ENCODE results near the gene B3GALT6.
"Not testable (repeated sequence)": the region's sequence is repeated elsewhere in the genome, so short reads cannot be mapped to it uniquely, and the experiment has no call there.

B3GALT6 gene

DNA sequence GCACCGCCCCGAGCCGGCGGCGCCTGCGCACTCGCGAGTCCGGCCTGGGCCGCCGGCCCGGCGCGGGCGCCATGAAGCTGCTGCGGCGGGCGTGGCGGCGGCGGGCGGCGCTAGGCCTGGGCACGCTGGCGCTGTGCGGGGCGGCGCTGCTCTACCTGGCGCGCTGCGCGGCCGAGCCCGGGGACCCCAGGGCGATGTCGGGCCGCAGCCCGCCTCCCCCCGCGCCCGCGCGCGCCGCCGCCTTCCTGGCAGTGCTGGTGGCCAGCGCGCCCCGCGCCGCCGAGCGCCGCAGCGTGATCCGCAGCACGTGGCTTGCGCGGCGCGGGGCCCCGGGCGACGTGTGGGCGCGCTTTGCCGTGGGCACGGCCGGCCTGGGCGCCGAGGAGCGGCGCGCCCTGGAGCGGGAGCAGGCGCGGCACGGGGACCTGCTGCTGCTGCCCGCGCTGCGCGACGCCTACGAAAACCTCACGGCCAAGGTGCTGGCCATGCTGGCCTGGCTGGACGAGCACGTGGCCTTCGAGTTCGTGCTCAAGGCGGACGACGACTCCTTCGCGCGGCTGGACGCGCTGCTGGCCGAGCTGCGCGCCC is at the start of gene B3GALT6:
TSS of gene B3GALT6 (plus strand) at position 30 of the 588 bp plus-strand sequence. CDS start at position 72, 42 bp downstream.
- DNase-seq = peak in 9 of 56 donors; percentile 20 to 70 (median 43)

DNA sequence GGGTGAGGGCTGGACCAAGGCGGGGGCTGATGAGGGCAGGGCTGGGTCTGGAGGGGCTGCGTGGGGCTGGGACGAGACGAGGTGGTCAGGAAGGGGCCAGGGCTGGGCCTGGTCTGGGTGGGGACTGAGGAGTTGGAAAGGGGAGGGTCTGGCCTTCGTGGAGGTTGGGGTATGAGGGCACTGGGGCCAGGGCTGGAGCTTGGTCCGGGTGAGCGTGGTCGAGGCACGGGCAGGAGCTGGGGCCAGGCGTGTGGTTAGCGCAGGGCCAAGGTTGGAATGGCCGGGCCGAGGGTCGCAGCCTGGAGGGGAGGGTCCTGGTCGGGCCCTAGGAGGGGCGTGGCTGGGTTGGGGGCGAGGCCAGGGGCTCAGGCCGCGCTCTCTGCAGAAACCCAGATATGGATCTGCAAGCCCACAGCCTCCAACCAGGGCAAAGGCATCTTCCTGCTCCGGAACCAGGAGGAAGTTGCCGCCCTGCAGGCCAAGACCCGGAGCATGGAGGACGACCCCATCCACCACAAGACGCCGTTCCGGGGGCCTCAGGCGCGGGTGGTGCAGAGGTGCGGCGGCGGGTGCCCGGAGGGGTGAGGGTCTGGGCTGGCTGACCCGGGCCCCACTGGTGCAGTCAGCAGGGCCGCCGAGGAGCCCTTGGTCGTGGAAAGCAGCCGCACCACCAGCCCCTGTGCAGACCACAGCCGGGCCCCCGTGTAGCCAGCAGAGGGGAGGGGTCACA is 49.4 kb upstream of the B3GALT6 start:
- DNase-seq = no peak

DNA sequence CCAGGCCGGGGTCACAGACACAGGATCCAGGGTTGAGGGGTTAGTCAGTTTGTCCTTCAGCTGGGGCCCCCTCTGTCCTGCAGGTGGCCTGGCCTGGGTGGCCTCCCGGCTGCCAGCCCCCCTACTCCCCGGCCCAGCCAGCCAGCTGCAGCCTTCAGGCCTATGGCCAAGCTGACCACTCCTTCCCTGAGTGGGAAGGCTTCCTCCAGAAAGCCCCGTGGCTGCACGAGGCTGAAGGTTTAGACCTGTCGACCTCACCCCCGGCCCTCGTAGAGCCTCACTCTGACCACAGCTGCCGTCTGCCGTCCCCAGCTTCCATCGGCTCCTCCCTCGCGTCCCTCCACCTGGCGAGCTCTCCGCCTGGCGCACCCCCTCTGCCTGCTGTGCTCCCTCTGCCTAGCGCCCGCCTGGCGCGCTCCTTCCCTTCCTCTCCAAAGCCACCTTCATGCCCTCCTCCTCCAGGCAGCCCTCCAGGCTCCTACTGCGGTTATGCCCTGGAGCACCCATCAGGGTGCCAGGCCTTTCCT is 48.8 kb upstream of the B3GALT6 start:
- DNase-seq = no peak

DNA sequence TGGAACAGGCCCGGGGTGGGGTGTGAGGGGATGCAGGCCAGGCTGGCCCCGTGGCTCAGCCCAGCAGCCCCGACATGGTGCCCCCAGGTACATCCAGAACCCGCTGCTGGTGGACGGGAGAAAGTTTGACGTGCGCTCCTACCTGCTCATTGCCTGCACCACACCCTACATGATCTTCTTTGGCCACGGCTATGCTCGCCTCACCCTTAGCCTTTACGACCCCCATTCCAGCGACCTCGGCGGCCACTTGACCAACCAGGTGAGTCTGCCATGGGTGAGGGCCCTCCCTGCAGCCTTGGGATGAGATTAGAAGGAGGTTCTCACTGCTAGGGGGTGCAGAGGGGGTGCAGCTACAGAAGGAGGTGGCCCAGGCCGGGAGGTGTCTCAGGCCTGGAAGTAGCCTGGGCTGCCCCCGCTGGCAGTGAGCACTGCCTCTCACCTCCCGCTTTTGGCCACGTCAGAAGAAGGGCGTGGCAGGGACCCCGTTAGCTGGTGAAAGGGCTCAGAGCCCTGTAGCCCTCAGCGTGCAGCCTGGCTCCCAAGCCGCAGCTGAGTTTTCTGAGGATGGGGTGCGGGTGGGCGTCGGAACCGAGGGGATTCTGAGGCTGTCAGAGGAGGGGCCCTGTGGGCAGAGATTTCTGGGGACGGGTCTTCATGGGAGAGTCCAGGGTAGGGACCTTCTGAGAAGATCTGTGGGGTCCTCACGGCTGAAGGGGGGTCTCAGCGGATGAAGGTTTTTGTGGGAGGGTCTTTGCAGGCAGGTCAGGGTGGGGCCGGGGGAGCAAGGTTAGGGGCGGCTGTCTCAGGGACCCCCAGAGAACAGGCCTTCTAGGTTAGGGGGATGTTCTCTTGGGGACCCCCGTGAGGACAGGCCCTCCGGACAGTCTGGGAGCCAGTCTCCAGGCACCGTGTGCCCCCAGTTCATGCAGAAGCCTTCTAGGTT is 47.9 kb upstream of the B3GALT6 start:
- DNase-seq = no peak

DNA sequence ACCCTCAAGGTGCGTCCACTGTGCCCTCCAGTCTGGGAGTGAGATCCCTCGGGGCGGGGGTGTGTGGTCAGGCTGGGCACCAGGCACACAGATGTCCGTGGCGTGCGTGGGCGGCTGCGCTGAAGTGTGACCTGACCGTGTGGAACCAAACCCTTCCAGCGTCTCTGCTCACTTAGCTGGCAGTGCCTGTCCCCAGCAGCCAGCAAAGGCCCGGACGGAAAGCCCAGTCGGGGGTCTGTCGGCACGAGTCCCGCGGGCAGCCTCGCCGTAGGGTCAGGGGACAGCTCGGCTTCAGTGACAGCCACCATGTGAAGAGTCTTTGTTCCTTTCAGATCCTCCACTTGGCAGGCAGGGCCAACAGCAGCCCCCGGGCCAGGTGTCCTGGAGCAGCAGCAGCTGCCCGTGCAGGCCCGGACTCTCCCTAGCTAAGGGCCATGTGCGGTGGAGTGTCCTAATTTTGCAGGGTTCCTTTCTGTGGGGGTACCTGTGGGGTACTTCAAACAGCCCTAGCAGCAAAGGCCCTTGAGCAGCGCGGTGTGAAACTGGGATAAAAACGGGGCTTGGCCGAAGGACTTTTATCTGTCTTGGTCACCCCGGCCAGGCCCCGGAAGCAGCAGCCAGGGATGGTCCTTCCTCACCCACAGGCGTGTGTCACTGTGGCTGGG is 46.8 kb upstream of the B3GALT6 start:
- DNase-seq = peak in 39 of 56 donors; percentile 7 to 74 (median 39)

DNA sequence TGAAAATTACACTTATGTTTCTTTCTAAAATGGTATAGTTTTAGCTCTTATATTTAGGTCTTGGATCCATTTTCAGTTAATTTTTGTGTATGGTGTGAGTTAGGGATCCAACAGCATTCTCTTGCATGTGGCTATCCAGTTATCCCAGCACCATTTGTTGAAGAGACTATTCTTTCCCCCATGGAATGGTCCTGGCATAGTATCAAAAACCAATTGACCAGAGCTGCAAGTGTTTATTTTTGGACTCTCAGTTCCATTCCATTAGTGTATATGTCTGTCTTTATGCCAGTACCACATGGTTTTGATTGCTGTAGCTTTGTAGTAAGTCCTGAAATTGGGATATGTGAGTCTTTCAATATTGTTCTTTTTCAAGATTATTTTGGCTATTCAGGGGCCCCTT is 44.1 kb upstream of the B3GALT6 start:
- DNase-seq = no peak

DNA sequence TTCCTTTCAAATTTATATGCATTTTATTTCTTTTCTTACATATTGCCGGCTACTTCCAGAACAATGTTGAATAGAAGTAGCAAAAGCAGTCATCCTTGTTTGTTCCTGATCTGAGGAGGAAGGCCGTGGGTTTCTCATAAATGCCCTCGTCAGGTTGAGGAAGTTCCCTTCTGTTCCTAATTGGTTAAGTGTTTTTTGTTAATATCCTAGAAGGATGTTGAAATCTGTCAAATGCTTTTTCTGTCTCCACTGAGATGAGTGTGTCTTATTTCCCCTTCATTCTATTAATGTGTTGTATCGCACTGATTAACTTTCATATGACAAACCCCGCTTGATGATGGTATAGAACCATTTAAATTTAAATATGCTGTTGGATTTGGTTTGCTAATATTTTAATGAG is 42.9 kb upstream of the B3GALT6 start:
- no peak for DNase-seq

DNA sequence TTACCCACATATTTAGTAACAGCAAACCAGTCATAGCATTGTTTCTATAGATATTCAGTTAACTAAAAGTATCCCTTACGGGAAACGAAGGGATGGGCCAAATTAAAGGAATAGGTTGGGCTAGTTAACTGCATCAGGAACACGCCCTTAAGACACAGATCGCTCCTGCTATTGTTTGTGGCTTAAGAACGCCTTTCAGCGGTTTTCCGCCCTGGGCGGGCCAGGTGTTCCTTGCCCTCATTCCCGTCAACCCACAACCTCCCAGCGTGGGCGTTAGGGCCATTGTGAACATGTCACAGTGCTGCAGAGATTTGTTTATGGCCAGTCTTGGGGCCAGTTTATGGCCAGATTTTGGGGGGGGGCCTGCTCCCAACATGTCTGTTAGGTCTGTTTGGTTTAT is 40.3 kb upstream of the B3GALT6 start:
- DNase-seq = no peak

DNA sequence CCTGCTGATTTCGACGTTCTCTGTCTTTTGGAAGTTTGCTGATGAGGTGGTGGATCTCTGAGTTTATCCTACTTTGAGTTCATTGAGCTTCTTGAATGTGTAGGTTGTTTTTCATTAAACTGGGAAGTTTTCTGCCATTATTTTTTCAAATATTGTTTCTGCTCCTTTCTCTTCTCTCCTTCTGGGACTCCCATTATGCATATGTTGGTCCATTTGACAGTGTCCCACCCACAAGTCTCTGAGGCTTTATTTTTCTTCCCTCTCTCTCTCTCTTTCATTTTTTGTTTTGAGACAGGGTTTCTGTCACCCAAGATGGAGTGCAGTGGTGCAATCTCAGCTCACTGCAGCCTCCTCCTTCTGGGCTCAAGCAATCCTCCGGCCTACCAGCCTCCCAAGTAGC is 37.3 kb upstream of the B3GALT6 start:
- DNase-seq = no peak

DNA sequence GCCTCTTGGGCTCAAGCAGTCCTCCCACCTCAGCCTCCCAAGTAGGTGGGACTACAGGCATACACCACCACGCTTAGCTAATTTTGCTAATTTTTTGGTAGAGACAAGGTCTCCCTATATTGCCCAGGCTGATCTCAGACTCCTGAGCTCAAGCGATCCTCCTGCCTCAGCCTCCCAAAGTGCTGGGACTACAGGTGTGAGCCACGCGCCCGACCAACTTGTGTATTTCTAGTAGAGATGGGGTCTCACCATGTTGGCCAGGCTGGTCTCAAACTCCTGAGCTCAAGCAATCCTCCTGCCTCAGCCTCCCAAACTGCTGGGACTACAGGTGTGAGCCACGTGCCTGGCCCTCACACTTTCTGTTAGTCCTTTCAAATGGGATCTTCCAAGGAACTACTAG is 36.3 kb upstream of the B3GALT6 start:
- DNase-seq = not testable (repeated sequence)

DNA sequence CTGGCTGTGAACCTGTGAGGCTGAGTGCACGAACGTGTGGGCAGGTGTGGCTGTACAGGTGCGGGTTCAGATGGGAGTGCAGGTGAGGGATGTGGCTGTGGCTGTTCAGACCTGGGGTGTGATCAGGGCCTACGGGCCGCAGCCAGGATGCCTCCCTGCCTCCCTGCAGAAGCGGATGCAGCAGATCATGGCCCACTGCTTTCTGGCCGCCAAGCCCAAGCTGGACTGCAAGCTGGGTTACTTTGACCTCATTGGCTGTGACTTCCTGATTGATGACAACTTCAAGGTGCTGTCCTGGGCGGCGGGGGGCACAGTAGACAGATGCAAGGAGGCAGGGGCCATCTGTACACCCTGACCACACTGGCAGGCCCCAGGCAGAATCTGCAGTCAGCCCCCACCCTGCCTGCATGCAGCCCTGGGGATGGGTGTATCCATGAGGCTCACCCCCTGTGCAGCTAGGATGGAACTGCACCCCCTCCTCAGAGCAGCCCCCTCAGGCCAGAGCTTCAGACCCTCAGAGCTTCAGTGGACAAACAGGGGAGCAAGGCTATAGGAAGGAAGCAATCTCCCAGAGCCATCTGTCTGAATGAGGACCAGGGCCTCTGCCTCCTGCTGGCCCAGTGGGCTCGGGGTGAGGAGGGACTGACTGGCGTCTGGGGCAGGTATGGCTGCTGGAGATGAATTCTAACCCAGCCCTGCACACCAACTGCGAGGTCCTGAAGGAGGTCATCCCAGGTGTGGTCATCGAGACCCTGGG is 35.4 kb upstream of the B3GALT6 start:
- no peak for DNase-seq

DNA sequence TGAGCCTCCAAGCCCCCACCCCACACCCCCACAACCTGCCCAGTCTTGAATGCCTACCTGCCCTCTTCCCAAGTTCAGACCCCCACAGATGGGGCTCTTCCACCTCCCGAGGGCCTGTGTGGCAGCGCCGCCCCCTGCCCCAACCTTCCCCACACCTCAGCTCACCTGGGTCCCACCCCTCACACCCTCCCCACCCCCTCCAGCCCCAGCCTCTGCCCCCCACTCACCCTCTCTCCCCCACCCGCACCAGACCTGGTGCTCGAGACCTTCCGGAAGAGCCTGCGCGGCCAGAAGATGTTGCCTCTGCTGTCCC is 34.9 kb upstream of the B3GALT6 start:
- DNase-seq = no peak

DNA sequence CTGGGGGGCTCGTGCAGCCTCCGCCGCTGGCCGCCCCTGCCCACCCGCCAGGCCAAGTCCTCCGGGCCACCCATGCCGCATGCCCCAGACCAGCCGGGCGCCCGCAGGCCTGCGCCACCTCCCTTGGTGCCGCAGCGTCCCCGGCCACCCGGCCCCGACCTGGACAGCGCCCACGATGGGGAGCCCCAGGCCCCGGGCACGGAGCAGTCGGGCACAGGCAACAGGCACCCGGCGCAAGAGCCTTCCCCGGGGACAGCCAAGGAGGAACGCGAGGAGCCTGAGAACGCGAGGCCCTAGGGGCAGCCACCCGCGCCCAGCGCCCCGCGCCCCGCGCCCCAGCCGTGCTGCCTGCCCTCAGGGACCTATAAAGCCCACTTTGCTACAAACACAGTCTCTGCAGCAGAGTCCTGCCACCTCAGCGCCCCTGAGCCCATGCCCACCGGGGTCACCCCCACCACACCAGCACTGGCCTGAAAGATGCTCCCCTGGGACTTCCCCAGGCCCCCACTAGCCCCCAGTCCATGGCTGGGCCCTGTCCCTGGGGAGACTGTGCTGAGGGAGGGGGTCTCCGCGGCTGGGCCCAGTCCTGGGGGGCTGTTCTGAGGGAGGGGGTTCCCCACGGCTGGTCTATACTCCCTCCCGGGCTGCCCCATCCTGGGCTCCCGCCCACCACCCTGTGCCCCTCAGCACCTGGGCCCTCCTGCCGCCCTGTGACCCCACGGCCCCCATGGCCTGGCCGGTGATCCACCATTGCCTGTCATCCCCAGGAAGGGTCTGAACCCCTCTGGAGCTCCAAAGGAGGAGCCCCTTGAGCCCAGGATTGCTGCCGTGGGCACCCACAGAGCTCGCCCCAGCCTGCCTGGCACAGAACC is 34.2 kb upstream of the B3GALT6 start:
- DNase-seq = no peak

DNA sequence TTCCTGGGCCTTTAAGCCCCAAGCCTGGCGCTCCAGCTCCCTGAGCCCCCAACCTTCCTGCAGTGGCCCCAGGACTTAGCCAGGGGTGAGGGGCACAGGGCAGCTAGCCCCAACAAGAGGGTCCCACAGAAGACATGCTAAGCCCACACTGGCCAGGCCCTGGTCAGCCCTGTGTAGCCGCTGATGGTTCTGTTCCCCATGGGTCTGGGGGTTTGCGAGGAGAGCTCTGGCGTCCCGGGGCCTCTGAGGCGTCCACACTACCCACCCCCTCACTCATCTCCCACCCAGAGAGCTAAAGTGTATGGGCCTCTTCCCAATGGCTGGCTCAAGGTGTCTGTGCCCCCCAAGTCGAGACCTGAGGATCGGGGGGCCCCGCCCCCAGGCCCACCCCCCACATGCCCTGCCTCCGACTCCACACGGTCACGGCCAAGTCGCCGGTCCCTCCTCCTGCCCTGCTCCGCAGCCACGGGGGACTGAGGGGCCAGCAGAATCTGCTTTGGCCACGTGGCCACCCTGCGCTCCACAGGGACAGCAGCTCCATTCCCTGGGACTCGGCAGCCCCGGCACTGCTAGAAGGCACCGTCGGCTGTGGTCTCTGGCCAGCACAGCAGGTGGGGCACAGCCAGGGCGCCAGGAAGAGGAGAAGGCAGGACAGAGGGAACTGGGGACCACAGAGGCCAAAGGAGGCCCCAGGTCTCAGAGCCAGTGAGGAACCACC is 33.5 kb upstream of the B3GALT6 start:
- DNase-seq = no peak

DNA sequence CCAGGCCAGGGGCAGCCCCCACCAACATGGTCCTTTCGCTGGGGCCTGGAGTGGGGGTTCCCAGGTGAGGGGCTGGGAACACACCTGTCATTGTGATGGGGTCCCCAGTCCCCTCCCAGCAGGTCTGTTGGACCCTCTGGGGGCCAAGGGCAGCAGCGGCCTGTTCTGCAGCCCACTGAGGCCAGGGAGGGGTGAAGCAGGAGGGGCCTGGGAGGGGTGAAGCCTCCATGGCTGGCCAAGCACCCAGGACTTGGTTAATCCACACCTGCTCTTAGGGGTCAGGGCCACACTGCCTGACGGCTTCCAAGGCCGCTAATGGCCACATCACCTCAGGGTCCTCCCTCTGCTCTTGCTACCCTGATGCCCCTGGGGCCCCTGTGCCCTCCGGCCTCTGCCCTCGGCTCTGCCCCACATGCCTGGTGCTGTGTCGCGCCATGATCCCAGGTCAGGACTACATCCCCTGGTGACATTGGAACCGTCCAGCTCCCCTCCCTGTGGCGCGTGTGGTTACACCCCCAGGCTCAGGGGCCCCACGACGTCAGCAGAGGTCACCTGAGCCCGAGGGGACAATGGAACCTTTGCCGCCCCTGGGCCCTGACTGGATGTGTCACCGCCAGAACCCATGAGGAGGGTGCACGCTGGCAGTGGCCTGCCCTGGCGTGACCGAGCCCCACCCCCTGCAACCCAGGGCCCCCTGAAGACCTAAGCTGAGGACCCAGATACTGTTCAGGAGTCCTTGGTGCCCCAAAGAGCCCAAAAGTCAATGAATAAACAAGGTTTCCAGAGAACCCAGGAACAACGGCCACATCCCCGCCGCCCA is 32.7 kb upstream of the B3GALT6 start:
- no peak for DNase-seq

DNA sequence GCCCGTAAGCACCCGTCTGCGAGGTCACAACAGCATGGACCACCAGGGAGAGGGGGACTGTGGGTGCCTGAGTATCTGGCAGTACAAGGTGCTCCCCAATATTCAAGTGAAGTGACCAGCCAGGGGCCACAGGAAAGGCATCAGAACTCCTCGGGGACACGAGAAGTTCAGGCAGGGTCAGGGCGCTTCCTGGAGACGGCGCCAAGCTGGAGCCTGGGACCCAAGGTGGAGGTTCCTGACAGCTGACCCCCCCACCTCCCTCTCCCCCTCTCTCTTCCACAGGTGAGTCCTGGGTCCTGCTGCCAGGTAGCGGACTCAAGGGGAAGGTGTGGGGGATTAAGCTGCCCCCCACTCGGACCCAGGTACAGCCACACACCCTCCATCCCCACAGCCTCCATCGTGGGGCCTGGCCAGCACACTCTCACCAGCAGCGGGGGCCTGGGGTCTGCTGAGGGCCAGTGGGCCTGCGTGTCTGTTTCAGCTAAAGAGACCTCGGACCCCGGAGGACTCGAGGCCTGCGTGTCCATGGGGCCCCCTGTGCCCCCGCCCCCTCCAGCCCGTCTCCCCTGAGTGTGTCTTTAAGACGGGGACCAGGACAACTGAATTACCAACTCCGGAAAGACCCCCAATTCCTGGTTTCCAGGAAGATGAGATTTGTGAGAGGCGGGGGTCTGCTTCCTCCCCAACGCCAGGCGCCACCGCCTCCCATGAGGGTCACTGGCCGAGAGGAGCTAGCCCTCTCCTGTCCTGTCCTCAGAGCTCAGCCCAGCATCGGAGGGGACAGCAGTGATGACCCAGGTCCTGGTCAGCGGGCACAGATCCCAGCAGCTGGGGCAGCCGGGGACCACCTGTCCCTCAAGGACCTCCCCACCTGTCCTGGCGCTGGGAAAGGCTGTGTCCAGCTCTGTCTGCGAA is 31.8 kb upstream of the B3GALT6 start:
- DNase-seq = no peak

Measured in nucleus accumbens (tissue), 56 donors.